ENCODE measurements around the gene SLC7A1. TPM values are rescaled to one million over a fixed set of nuclear protein-coding genes. Genes with fewer than 3 reads are reported as not detected.
A peak's percentile ranks its signal among the peaks of the same experiment; 100 is the strongest.

The SLC7A1 gene
- total and polyA plus RNA-seq, 2 of the 4 experiments (the other 2 are of a cell fraction): 9.7 to 22.3 TPM

- no peak overlapping the region for H3K56ac ChIP-seq (ENCODE audit: extremely low read depth, insufficient read depth, low read length)
- TF ChIP-seq MAFK (IDR thresholded peaks at IDR 0.05; ENCODE audit: low read depth, low read length) (no peak), RCOR1 (IDR thresholded peaks at IDR 0.05; ENCODE audit: insufficient replicate concordance, low read length) (no peak), CEBPB (IDR thresholded peaks at IDR 0.05; ENCODE audit: low read depth, low read length) (no peak; the same call in 1 of the 2 replicates), MXI1 (IDR thresholded peaks at IDR 0.05; ENCODE audit: borderline replicate concordance, low read depth, low read length) (no peak), RFX5 (IDR thresholded peaks at IDR 0.05; ENCODE audit: low read depth, low read length) (no peak)
- H3K9me1 ChIP-seq (ENCODE audit: insufficient read depth, low read length): peaks cover 34% of the 10 kb centered on the region
- dilution Hi-C loops (cut with HindIII; ENCODE audit: low sequenced_read_pairs, unreplicated experiment) (no loop called here), intact Hi-C loops (cut with micrococcal nuclease) (no loop called here), in situ Hi-C loops (cut with MboI; ENCODE audit: low sequenced_read_pairs) (no loop called here)
- H2BK120ac ChIP-seq (ENCODE audit: low read depth, low read length): no peak overlapping the region
- H3K4me2 ChIP-seq (ENCODE audit: low read depth, low read length): no peak overlapping the region
- H4K8ac ChIP-seq (ENCODE audit: low read depth in 2 of 2, low read length in 2 of 2): no peak overlapping the region
- H3K79me1 ChIP-seq (ENCODE audit: low read depth in 1 of 2, low read length in 2 of 2): peaks cover 27 to 68% of the 10 kb centered on the region in 2 experiments
- no peak overlapping the region for H3K18ac ChIP-seq (ENCODE audit: low read depth, low read length)
- no peak overlapping the region for H3K14ac ChIP-seq (replicated peaks; ENCODE audit: low read depth, low read length)
- no peak overlapping the region for H3K9ac ChIP-seq (ENCODE audit: low read depth, low read length)
- no peak overlapping the region for H2BK15ac ChIP-seq (ENCODE audit: low read depth, low read length)
- WGBS, 2 experiments (ENCODE audit: extremely low coverage in 2 of 2, insufficient read length in 1 of 2): 48% methylated on average over 3 of the region's 6 CpGs; no CpG with 5 or more reads in 1 of the 2 experiments
- no peak overlapping the region for H2AFZ ChIP-seq (replicated peaks; ENCODE audit: low read length, poor library complexity)
- H3K27ac ChIP-seq (ENCODE audit: insufficient read depth, low read length): no peak overlapping the region
- ChIA-PET CTCF (no interaction called here), POLR2A (ENCODE audit: unreplicated experiment) (no interaction called here)
- no peak overlapping the region for H4K5ac ChIP-seq (ENCODE audit: low read depth, low read length)
- H3K4me1 ChIP-seq (ENCODE audit: control insufficient read depth, insufficient read depth, low read length): peaks cover 6% of the 10 kb centered on the region
- H3K4ac ChIP-seq (ENCODE audit: low read depth, low read length): no peak overlapping the region
- H3K36me3 ChIP-seq (ENCODE audit: control insufficient read depth, insufficient read depth, low read length): no peaks in the 10 kb centered on the region
- H3K4me3 ChIP-seq (ENCODE audit: insufficient read depth, low read depth, low read length): no peak overlapping the region
- H2AK9ac ChIP-seq (replicated peaks; ENCODE audit: low read depth, low read length, poor library complexity): no peak overlapping the region
- H2BK5ac ChIP-seq (ENCODE audit: low read depth, low read length, poor library complexity, severe bottlenecking): no peak overlapping the region
- no peaks in the 10 kb centered on the region for H3K9me3 ChIP-seq (ENCODE audit: control insufficient read depth, insufficient read depth, low read length)
- no peak overlapping the region for H2BK20ac ChIP-seq (ENCODE audit: low read depth, low read length)
- no peak for ATAC-seq (ENCODE audit: low read depth)
- DNase-seq: peak; percentile 25
- no TSS peak for BruUV-seq (replicated peaks)
- no peak overlapping the region for H4K91ac ChIP-seq (ENCODE audit: insufficient read depth, low read depth, low read length)
- no peak overlapping the region for H2AK5ac ChIP-seq (ENCODE audit: low read depth, low read length)
- peaks cover 76% of the 10 kb centered on the region for H4K20me1 ChIP-seq (ENCODE audit: insufficient read depth, low read length)
- H3K23ac ChIP-seq (ENCODE audit: low read depth, low read length): 0 out of 2 replicates have a peak overlapping the region, but pooled peaks have one; percentile 1
- H3K27me3 ChIP-seq (ENCODE audit: control insufficient read depth, insufficient read depth, low read length): no peaks in the 10 kb centered on the region
Observed at GRCh38 chr13:29561918-29562317, 33.6 kb downstream of the SLC7A1 start.
